Medulla oblongata (tissue), 1 donor: Measurements from ENCODE around the gene RASAL1.

Experiments
- DNase-seq: peaks from one replicate; pipeline ENCODE4 v3.0.0-alpha.2; 2015; ENCODE audit errors: extremely low spot score

RASAL1 gene

GRCh38 chr12:113072136-113072535 is 63.4 kb downstream of the RASAL1 start:
- no peak for DNase-seq

GRCh38 chr12:113071135-113072112 is 64.1 kb downstream of the RASAL1 start:
- DNase-seq = peak; percentile 63

GRCh38 chr12:113070117-113070906 is 65.2 kb downstream of the RASAL1 start:
- DNase-seq = no peak

- no peak for DNase-seq
Measured at GRCh38 chr12:113069751-113070116, 65.8 kb downstream of the RASAL1 start.

- no peak for DNase-seq
Measured at GRCh38 chr12:113069149-113069548, 66.4 kb downstream of the RASAL1 start.

DNA sequence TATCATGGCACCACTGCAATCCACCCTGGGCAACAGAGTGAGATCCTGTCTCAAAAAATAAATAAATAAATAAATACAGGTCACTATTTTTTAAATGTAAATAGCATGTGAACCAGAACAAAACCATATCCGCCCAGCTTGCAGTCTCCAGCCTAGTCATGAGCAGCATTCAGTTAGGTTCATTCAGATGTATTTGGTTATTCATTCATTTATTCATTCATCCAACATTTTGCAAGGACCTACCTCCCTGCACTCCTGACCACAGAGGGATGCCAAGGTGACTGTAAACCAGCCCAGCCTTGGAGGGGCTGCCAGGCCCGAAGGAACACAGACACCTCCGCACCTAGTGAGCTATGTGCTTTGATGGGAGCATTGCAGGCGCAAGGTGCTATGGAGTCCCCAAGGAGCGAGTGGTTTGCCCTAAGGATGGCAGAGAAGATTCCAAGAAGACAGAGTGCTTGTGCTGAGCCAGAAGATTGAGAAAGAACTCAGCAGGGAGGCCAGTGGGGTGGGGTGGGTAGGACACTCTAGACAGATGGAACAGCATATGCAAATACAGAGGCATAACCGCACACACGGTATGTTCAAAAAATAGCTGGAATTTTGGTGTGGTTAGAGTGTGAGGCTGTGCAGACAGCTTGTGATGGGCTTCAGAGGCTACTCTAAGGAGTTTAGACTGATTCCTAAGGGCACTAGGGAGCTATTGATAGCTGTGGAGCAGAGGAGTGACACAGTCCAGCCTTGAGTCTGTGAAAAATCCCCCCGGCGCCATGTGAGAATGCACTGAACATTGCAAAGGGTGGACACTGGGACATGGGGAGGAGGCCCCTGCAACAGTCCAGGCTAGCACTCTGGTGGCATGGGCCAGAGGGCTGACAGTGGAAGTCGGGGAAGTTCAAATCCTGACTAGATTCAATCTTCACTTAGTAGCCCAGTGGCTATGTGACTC is 67.3 kb downstream of the RASAL1 start:
- no peak for DNase-seq

GRCh38 chr12:113066813-113067400 is 68.7 kb downstream of the RASAL1 start:
- DNase-seq = no peak

- DNase-seq = no peak
Measured at GRCh38 chr12:113065126-113066007, 70.2 kb downstream of the RASAL1 start.

DNA sequence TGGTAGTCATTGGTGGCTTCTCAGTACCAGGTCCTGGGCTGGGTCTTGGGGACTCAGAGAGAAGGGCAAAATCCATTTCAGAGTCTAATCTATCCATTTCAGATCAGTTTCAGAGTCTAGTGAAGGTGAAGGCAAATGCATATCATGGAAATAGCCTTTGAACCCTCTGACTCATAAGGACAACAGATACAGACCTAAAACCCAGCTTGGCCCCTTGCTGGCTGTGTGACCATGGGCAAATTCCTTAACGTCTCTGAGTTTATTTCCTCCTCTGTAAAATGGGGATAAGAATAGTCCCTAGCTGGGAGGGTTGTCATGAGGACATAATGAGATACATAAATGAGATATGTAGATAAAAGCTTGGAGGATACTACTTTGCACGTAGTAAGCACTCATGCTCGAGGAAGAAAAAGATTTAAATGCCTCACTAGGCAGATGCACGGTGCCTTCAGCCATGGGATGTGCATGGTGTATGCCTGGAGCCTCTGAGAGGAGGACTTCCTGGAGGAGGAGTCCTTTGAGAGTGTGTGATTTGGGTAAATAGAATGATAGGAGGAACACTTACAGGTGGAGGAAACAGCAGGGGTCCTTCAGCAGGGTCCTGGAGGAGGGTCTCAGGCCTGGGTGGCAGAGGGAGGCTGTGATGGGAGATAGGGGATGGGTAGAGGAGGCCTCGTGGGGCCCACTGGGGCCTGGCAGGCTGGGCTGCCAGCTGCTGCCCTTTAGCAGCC is 71.0 kb downstream of the RASAL1 start:
- DNase-seq = no peak

DNA sequence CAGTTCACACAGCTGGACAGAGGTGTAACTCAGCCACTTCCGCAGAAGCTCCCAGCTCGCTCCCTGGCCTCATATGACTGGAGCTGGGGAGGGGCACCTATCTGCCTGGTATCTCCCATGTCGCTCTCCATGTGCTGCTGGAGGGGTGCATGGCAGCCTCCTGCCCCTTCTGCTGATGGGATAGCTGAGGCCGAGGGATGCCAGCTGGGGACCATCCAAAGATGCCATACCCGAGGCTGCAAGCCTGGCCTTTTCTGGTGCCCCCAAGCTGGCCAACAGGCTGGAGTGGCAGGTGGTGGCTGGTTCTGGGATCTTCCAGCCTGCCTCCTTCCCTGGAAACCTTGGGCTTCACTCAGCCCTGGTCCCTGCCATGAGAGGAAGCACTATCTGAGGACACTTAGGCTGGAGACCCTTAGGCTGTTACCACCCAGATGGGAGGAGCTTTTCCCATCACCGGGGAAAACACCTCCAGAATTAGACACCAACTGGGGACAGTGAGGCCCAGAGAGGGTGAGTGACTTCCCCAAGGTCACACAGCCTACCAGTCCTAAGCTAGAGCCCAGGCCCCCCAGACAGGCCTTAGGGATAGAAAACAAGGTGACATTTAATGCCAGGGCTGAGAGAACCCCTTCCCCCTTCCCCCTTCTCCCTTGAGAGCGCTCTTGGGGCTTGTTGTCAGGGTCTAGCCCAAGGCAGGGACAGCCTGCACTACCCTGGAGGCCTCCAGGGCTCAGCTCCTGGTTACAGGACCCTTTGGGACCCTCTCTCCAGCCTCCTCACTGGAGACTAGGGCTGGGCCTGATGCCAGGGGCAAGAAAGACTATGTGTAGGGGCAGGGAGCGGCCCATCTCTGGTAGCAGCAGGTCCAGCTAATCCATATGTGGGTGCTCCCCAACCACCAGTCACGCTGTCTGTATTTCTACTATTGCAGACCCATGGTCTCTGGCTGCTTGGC is 71.9 kb downstream of the RASAL1 start:
- DNase-seq = no peak

- no peak for DNase-seq
Measured at GRCh38 chr12:113062502-113063395, 72.8 kb downstream of the RASAL1 start.

GRCh38 chr12:113061061-113061694 is 74.4 kb downstream of the RASAL1 start:
- no peak for DNase-seq

- no peak for DNase-seq
Measured at GRCh38 chr12:113060336-113060960, 75.1 kb downstream of the RASAL1 start.

- DNase-seq = no peak
Measured at GRCh38 chr12:113059071-113059595, 76.4 kb downstream of the RASAL1 start.

GRCh38 chr12:113058553-113058952 is 77.0 kb downstream of the RASAL1 start:
- no peak for DNase-seq
